IMR-90 (cell line): Measurements from ENCODE around the gene CCSER1. TPM values are rescaled to one million over a fixed set of nuclear protein-coding genes. Genes with fewer than 3 reads are reported as not detected.

ENCODE experiments used
- ATAC-seq: fragments of 200-7000 bp; cut with Tn5 transposase; 2 replicates; pipeline ENCODE4 v1.9.1; 2020; ENCODE audit warnings: low read depth, mild to moderate bottlenecking, moderate library complexity
- BruUV-seq: library from RNA; stranded (reverse); fragments of 400-500 nt; replicated peaks from 2 replicates; lab custom pipeline; 2021; lab: Mats Ljungman, UMichigan
- CTCF ChIA-PET: fragments of 300-600 bp; formaldehyde crosslinking; extraction: SDS; loops from one replicate; lab custom pipeline; 2021; ENCODE audit warnings: antibody characterized with exemption; lab: Yijun Ruan, JAX
- POLR2A ChIA-PET: fragments of 300-600 bp; sonication (Branson Sonifier 250); formaldehyde crosslinking; loops from one replicate; lab custom pipeline; 2022; ENCODE audit warnings: antibody characterized with exemption; ENCODE audit not compliant: unreplicated experiment; lab: Charles Lee
- DNase-seq: peaks from one replicate; pipeline ENCODE4 v3.0.0; 2013
- H2AFZ ChIP-seq: replicated peaks from 2 replicates; pipeline ENCODE3; 2013; ENCODE audit warnings: low read length, mild to moderate bottlenecking; ENCODE audit not compliant: poor library complexity
- H2AK5ac ChIP-seq: 2 replicates; pipeline ENCODE4 v1.6.1; 2013; ENCODE audit warnings: low read depth, low read length, inconsistent platforms
- H2AK9ac ChIP-seq: replicated peaks from 2 replicates; pipeline ENCODE3; 2013; ENCODE audit warnings: mild to moderate bottlenecking, low read depth, low read length, moderate library complexity; ENCODE audit not compliant: poor library complexity
- H2BK120ac ChIP-seq: 2 replicates; pipeline ENCODE4 v1.6.1; 2013; ENCODE audit warnings: low read depth, low read length, inconsistent platforms
- H2BK15ac ChIP-seq: 3 replicates; pipeline ENCODE4 v1.6.1; 2013; ENCODE audit warnings: low read depth, low read length, inconsistent platforms
- H2BK20ac ChIP-seq: 2 replicates; pipeline ENCODE4 v1.6.1; 2013; ENCODE audit warnings: low read depth, mild to moderate bottlenecking, inconsistent platforms, low read length, moderate library complexity
- H2BK5ac ChIP-seq: 2 replicates; pipeline ENCODE4 v1.6.1; 2013; ENCODE audit warnings: mild to moderate bottlenecking, low read depth, low read length, inconsistent platforms; ENCODE audit not compliant: poor library complexity, severe bottlenecking
- H3K14ac ChIP-seq: replicated peaks from 2 replicates; pipeline ENCODE4 v1.6.1; 2013; ENCODE audit warnings: low read depth, low read length, inconsistent platforms
- H3K18ac ChIP-seq: 2 replicates; pipeline ENCODE4 v1.6.1; 2013; ENCODE audit warnings: low read depth, low read length, control low read depth
- H3K23ac ChIP-seq: 2 replicates; pipeline ENCODE4 v1.6.1; 2013; ENCODE audit warnings: low read depth, low read length, inconsistent platforms
- H3K27ac ChIP-seq: 2 replicates; pipeline ENCODE4 v1.5.1; 2013; ENCODE audit warnings: mild to moderate bottlenecking, control low read depth, low read length; ENCODE audit not compliant: insufficient read depth
- H3K27me3 ChIP-seq: 2 replicates; pipeline ENCODE4 v1.6.1; 2013; ENCODE audit warnings: low read length; ENCODE audit not compliant: control insufficient read depth, insufficient read depth
- H3K36me3 ChIP-seq: 2 replicates; pipeline ENCODE4 v1.6.1; 2013; ENCODE audit warnings: low read length, mixed read lengths; ENCODE audit not compliant: control insufficient read depth, insufficient read depth
- H3K4ac ChIP-seq: 2 replicates; pipeline ENCODE4 v1.6.1; 2013; ENCODE audit warnings: low read depth, low read length, inconsistent platforms
- H3K4me1 ChIP-seq: 2 replicates; pipeline ENCODE4 v1.6.1; 2013; ENCODE audit warnings: low read length, mixed read lengths; ENCODE audit not compliant: control insufficient read depth, insufficient read depth
- H3K4me2 ChIP-seq: 2 replicates; pipeline ENCODE4 v1.6.1; 2013; ENCODE audit warnings: low read depth, mild to moderate bottlenecking, control low read depth, low read length, moderate library complexity
- H3K4me3 ChIP-seq: 2 replicates; pipeline ENCODE4 v1.5.1; 2013; ENCODE audit warnings: low read depth, mild to moderate bottlenecking, control low read depth, low read length, moderate library complexity; ENCODE audit not compliant: insufficient read depth
- H3K56ac ChIP-seq: 2 replicates; pipeline ENCODE4 v1.6.1; 2013; ENCODE audit warnings: low read length, inconsistent platforms; ENCODE audit not compliant: insufficient read depth; ENCODE audit errors: extremely low read depth
- H3K79me1 ChIP-seq, 2 experiments: 2 replicates each; pipeline ENCODE4 v1.6.1; 2013; ENCODE audit warnings: low read length in 2 of 2, inconsistent platforms in 1 of 2, low read depth in 1 of 2
- H3K9ac ChIP-seq: 2 replicates; pipeline ENCODE4 v1.6.1; 2013; ENCODE audit warnings: low read depth, low read length, control low read depth
- H3K9me1 ChIP-seq: 2 replicates; pipeline ENCODE4 v1.6.1; 2013; ENCODE audit warnings: low read length, inconsistent platforms; ENCODE audit not compliant: insufficient read depth
- H3K9me3 ChIP-seq: 2 replicates; pipeline ENCODE4 v1.6.1; 2013; ENCODE audit warnings: low read length; ENCODE audit not compliant: control insufficient read depth, insufficient read depth
- H4K20me1 ChIP-seq: 2 replicates; pipeline ENCODE4 v1.6.1; 2013; ENCODE audit warnings: low read length, inconsistent platforms; ENCODE audit not compliant: insufficient read depth
- H4K5ac ChIP-seq: 2 replicates; pipeline ENCODE4 v1.6.1; 2013; ENCODE audit warnings: mild to moderate bottlenecking, low read depth, low read length, control low read depth
- H4K8ac ChIP-seq, 2 experiments: 2 replicates each; pipeline ENCODE4 v1.6.1; 2013; ENCODE audit warnings: low read depth in 2 of 2, low read length in 2 of 2, control low read depth in 1 of 2, inconsistent platforms in 1 of 2
- H4K91ac ChIP-seq: 2 replicates; pipeline ENCODE4 v1.6.1; 2013; ENCODE audit warnings: low read depth, low read length, inconsistent platforms; ENCODE audit not compliant: insufficient read depth
- BHLHE40 ChIP-seq: fragments of 150-350 bp; IDR thresholded peaks from 2 replicates; pipeline ENCODE4 v1.6.1; 2016; ENCODE audit warnings: mild to moderate bottlenecking, low read depth, low read length
- CEBPB ChIP-seq: IDR thresholded peaks from 2 replicates; pipeline ENCODE4 v1.6.1; 2012; ENCODE audit warnings: low read depth, low read length, improper control_type of control experiment
- CHD1 ChIP-seq: IDR thresholded peaks from 2 replicates; pipeline ENCODE4 v1.6.1; 2012; ENCODE audit warnings: low read depth, low read length, improper control_type of control experiment
- FOS ChIP-seq: fragments of 150-350 bp; IDR thresholded peaks from 2 replicates; pipeline ENCODE4 v1.6.1; 2016; ENCODE audit warnings: low read depth, low read length
- MAFK ChIP-seq: IDR thresholded peaks from 2 replicates; pipeline ENCODE4 v1.6.1; 2012; ENCODE audit warnings: low read depth, low read length, improper control_type of control experiment
- MAZ ChIP-seq: IDR thresholded peaks from 2 replicates; pipeline ENCODE4 v1.6.1; 2012; ENCODE audit warnings: low read depth, mild to moderate bottlenecking, low read length, improper control_type of control experiment, moderate library complexity, borderline replicate concordance
- MXI1 ChIP-seq: IDR thresholded peaks from 2 replicates; pipeline ENCODE4 v1.6.1; 2012; ENCODE audit warnings: low read depth, mild to moderate bottlenecking, low read length, moderate library complexity, borderline replicate concordance
- NFE2L2 ChIP-seq: fragments of 150-350 bp; IDR thresholded peaks from 2 replicates; pipeline ENCODE4 v1.6.1; 2016; ENCODE audit warnings: low read depth, mild to moderate bottlenecking, low read length
- POLR2A ChIP-seq: IDR thresholded peaks from 2 replicates; pipeline ENCODE4 v1.6.1; 2012; ENCODE audit warnings: mild to moderate bottlenecking, low read depth, low read length
- RCOR1 ChIP-seq: IDR thresholded peaks from 2 replicates; pipeline ENCODE4 v1.6.1; 2012; ENCODE audit warnings: mild to moderate bottlenecking, low read length, improper control_type of control experiment; ENCODE audit not compliant: insufficient replicate concordance
- RFX5 ChIP-seq: IDR thresholded peaks from 2 replicates; pipeline ENCODE4 v1.8.0; 2012; ENCODE audit warnings: low read depth, mild to moderate bottlenecking, low read length, moderate library complexity
- SMC3 ChIP-seq: fragments of 150-350 bp; IDR thresholded peaks from 2 replicates; pipeline ENCODE4 v1.6.1; 2016; ENCODE audit warnings: low read depth, mild to moderate bottlenecking, antibody characterized with exemption, low read length, moderate library complexity
- WGBS, 2 experiments: methylation state at CpG; one replicate each; pipeline versions ENCODE4 v1.1.5 to v1.1.7; 2013; ENCODE audit warnings: missing lambda C conversion rate in 2 of 2; ENCODE audit not compliant: insufficient read length in 1 of 2; ENCODE audit errors: extremely low coverage in 2 of 2; 5-methylcytosine and 5-hydroxymethylcytosine counted together
- dilution Hi-C: fragments of 300-500 bp; cut with HindIII; formaldehyde crosslinking; loops from one replicate; pipeline ENCODE4 v1.14.3; 2018; ENCODE audit warnings: low sequenced_read_pairs; ENCODE audit not compliant: unreplicated experiment
- in situ Hi-C: fragments of 300-500 bp; cut with MboI; formaldehyde crosslinking; loops from 3 replicates; pipeline ENCODE4 v1.14.3; 2019; ENCODE audit warnings: low sequenced_read_pairs, inconsistent platforms, mixed read lengths
- intact Hi-C: fragments of 100-400 bp; cut with micrococcal nuclease; formaldehyde crosslinking; loops from 2 replicates; pipeline ENCODE4 v1.10.0; 2022
- polyA plus RNA-seq, 3 experiments: library from polyadenylated mRNA; depleted of rRNA; stranded (reverse); fragments of >200 nt; gene quantifications; 2 replicates each; pipeline ENCODE4 v1.2.3, GENCODE V29; 2012; ENCODE audit warnings: low replicate concordance in 1 of 3
- total RNA-seq: library from RNA; depleted of rRNA; stranded (reverse); fragments of >200 nt; gene quantifications from 2 replicates; pipeline ENCODE4 v1.2.3, GENCODE V29; 2012
- TF ChIP-seq, protein P1 (sequence below): fragments of 150-350 bp; IDR thresholded peaks from 2 replicates; pipeline ENCODE4 v1.6.1; 2017; ENCODE audit warnings: mild to moderate bottlenecking, antibody characterized with exemption, low read length, low read depth
- TF ChIP-seq, protein P2 (sequence below): conservative IDR thresholded peaks from 2 replicates; pipeline ENCODE4 v1.5.1; 2012; ENCODE audit warnings: mild to moderate bottlenecking, low read depth, low read length, improper control_type of control experiment

Gene CCSER1
- total and polyA plus RNA-seq, 2 of the 4 experiments (the other 2 are of a cell fraction): not detected

GRCh38 chr4:90113881-90114457 lies 13.2 kb upstream of the CCSER1 start:
- POLR2A ChIA-PET: no interaction called here
- no CpG with 5 or more reads among the region's 2 CpGs for WGBS, 2 experiments
- Histone ChIP-seq H2AK9ac (no peak overlapping the region), H2BK20ac (no peak overlapping the region), H2BK15ac (no peak overlapping the region), H2AFZ (no peak overlapping the region), H3K4me3 (no peak overlapping the region), H2BK5ac (no peak overlapping the region), H3K9me1 (no peaks in the 10 kb centered on the region), H3K27me3 (no peaks in the 10 kb centered on the region), H3K4ac (no peak overlapping the region), H4K5ac (no peak overlapping the region), H3K27ac (no peak overlapping the region), H4K8ac (no peak overlapping the region), H3K79me1 (no peaks in the 10 kb centered on the region), H3K14ac (no peak overlapping the region), H2BK120ac (no peak overlapping the region), H3K23ac (no peak overlapping the region), H3K9ac (no peak overlapping the region), H3K18ac (no peak overlapping the region), H3K4me2 (no peak overlapping the region), H3K56ac (no peak overlapping the region), H3K9me3 (no peaks in the 10 kb centered on the region), H2AK5ac (no peak overlapping the region), H3K4me1 (no peaks in the 10 kb centered on the region), H4K20me1 (no peaks in the 10 kb centered on the region), H4K91ac (no peak overlapping the region), H3K36me3 (no peaks in the 10 kb centered on the region)
- in situ Hi-C loops (no loop called here), intact Hi-C loops (no loop called here), dilution Hi-C loops (no loop called here)
- no TSS peak for BruUV-seq
- TF ChIP-seq MXI1 (no peak), MAFK (no peak), MAZ (no peak), RCOR1 (no peak), POLR2A (no peak), CHD1 (no peak), SMC3 (no peak), NFE2L2 (no peak), RFX5 (no peak), BHLHE40 (no peak), CEBPB (no peak), FOS (no peak)
- TF ChIP-seq, protein P1, sequence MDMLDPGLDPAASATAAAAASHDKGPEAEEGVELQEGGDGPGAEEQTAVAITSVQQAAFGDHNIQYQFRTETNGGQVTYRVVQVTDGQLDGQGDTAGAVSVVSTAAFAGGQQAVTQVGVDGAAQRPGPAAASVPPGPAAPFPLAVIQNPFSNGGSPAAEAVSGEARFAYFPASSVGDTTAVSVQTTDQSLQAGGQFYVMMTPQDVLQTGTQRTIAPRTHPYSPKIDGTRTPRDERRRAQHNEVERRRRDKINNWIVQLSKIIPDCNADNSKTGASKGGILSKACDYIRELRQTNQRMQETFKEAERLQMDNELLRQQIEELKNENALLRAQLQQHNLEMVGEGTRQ: no peak
- TF ChIP-seq, protein P2, sequence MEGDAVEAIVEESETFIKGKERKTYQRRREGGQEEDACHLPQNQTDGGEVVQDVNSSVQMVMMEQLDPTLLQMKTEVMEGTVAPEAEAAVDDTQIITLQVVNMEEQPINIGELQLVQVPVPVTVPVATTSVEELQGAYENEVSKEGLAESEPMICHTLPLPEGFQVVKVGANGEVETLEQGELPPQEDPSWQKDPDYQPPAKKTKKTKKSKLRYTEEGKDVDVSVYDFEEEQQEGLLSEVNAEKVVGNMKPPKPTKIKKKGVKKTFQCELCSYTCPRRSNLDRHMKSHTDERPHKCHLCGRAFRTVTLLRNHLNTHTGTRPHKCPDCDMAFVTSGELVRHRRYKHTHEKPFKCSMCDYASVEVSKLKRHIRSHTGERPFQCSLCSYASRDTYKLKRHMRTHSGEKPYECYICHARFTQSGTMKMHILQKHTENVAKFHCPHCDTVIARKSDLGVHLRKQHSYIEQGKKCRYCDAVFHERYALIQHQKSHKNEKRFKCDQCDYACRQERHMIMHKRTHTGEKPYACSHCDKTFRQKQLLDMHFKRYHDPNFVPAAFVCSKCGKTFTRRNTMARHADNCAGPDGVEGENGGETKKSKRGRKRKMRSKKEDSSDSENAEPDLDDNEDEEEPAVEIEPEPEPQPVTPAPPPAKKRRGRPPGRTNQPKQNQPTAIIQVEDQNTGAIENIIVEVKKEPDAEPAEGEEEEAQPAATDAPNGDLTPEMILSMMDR: no peak
- CTCF ChIA-PET: no interaction called here
- no peak for ATAC-seq
- no peak for DNase-seq
